ENCODE measurements around the gene ABCC10. TPM values are rescaled to one million over a fixed set of nuclear protein-coding genes. Genes with fewer than 3 reads are reported as not detected.
"Not testable (repeated sequence)": the region's sequence is repeated elsewhere in the genome, so short reads cannot be mapped to it uniquely, and the experiment has no call there.

Gene ABCC10
- total RNA-seq, 1 donor from 2014 or later = 15.0 TPM

- DNase-seq (ENCODE audit: low read depth, low spot score) = no peak
These were observed 68.1 kb downstream of the ABCC10 start for GRCh38 chr6:43495409-43495941.

- DNase-seq (ENCODE audit: low read depth, low spot score) = no peak
These were observed 69.2 kb downstream of the ABCC10 start for GRCh38 chr6:43496370-43497128.

- DNase-seq (ENCODE audit: low read depth, low spot score) = no peak
These were observed 69.7 kb downstream of the ABCC10 start for GRCh38 chr6:43497129-43497396.

- DNase-seq (ENCODE audit: low read depth, low spot score) = no peak
These were observed 70.3 kb downstream of the ABCC10 start for GRCh38 chr6:43497689-43498088.

GRCh38 chr6:43498291-43498690 lies 71.0 kb downstream of the ABCC10 start:
- DNase-seq (ENCODE audit: low read depth, low spot score) = not testable (repeated sequence)

- peak; percentile 29 for DNase-seq (ENCODE audit: low read depth, low spot score)
These were observed 71.9 kb downstream of the ABCC10 start for GRCh38 chr6:43499028-43499815.

Other genes with a start within 250 kb of the ABCC10 start
- gene CUL9, start 245.3 kb upstream of the ABCC10 start, total RNA-seq = 20.3 and 25.7 TPM in 2 replicates
- 21.7 and 58.4 TPM in 2 replicates for gene DNPH1, start 198.1 kb upstream of the ABCC10 start, total RNA-seq
- under 0.01 and 0.07 TPM in 2 replicates for gene TTBK1, start 184.1 kb upstream of the ABCC10 start, total RNA-seq
- not detected in 2 replicates for gene SLC22A7, start 129.3 kb upstream of the ABCC10 start, total RNA-seq
- not detected in 2 replicates for gene CRIP3, start 118.7 kb upstream of the ABCC10 start, total RNA-seq
- 5.6 and 6.7 TPM in 2 replicates for gene ZNF318, start 57.9 kb upstream of the ABCC10 start, total RNA-seq
- 0.13 and 0.25 TPM in 2 replicates for gene DLK2, start 28.0 kb downstream of the ABCC10 start, total RNA-seq
- 8.9 and 9.2 TPM in 2 replicates for gene TJAP1, start 50.0 kb downstream of the ABCC10 start, total RNA-seq
- 0.14 and 0.20 TPM in 2 replicates for gene LRRC73, start 82.8 kb downstream of the ABCC10 start, total RNA-seq
- gene YIPF3, start 89.4 kb downstream of the ABCC10 start, total RNA-seq = 86.2 and 90.1 TPM in 2 replicates
- gene POLR1C, start 89.5 kb downstream of the ABCC10 start, total RNA-seq = 45.7 and 47.5 TPM in 2 replicates
- gene XPO5, start 148.5 kb downstream of the ABCC10 start, total RNA-seq = 32.8 and 46.7 TPM in 2 replicates
- 26.4 and 31.2 TPM in 2 replicates for gene POLH, start 148.6 kb downstream of the ABCC10 start, total RNA-seq
- gene GTPBP2, start 201.7 kb downstream of the ABCC10 start, total RNA-seq = 38.5 and 40.5 TPM in 2 replicates
- 19.3 and 25.0 TPM in 2 replicates for gene MAD2L1BP, start 208.3 kb downstream of the ABCC10 start, total RNA-seq
- 0.32 and 0.40 TPM in 2 replicates for gene RSPH9, start 217.5 kb downstream of the ABCC10 start, total RNA-seq